IPS-NIHi7 (cell line): ENCODE measurements around the gene VPS11.

Source experiments
- DNase-seq: peaks from one replicate; pipeline ENCODE4 v3.0.0; 2012; ENCODE audit warnings: mixed read lengths; ENCODE audit errors: extremely low spot score

Gene VPS11

GRCh38 chr11:119081682-119082260, 14.2 kb downstream of the VPS11 start:
- DNase-seq, result no peak

GRCh38 chr11:119084663-119085436, 17.2 kb downstream of the VPS11 start, which contains the start of gene HMBS:
HMBS (plus strand) TSS chr11:119084881; CDS start chr11:119085034, 153 bp downstream.
- peak; percentile 95 for DNase-seq

GRCh38 chr11:119085437-119085847, 17.8 kb downstream of the VPS11 start:
- no peak for DNase-seq

- DNase-seq, result no peak
Measured at GRCh38 chr11:119087123-119087522, 19.5 kb downstream of the VPS11 start.

- no peak for DNase-seq
Measured at GRCh38 chr11:119087747-119088241, 20.2 kb downstream of the VPS11 start.

GRCh38 chr11:119088406-119088805, 20.8 kb downstream of the VPS11 start:
- no peak for DNase-seq

GRCh38 chr11:119089319-119089718, 21.7 kb downstream of the VPS11 start:
- no peak for DNase-seq

- DNase-seq, result no peak
Measured at GRCh38 chr11:119091178-119091577, 23.6 kb downstream of the VPS11 start.

GRCh38 chr11:119091966-119092879, 24.6 kb downstream of the VPS11 start:
- no peak for DNase-seq

GRCh38 chr11:119092880-119093842, 25.5 kb downstream of the VPS11 start:
- no peak for DNase-seq

GRCh38 chr11:119093942-119094815, 26.6 kb downstream of the VPS11 start:
- no peak for DNase-seq

- DNase-seq, result peak; percentile 33
Measured at GRCh38 chr11:119094816-119095065, 27.1 kb downstream of the VPS11 start.

- DNase-seq, result peak; percentile 99
Measured at GRCh38 chr11:119095066-119095880, 27.7 kb downstream of the VPS11 start.

GRCh38 chr11:119099711-119100110, 32.1 kb downstream of the VPS11 start:
- DNase-seq, result no peak

- peak; percentile 26 for DNase-seq
Measured at GRCh38 chr11:119100246-119100970, 32.8 kb downstream of the VPS11 start.

GRCh38 chr11:119100994-119101758, 33.6 kb downstream of the VPS11 start:
- peak; percentile 51 for DNase-seq

GRCh38 chr11:119101759-119102423, 34.3 kb downstream of the VPS11 start, which contains the start of gene DPAGT1:
DPAGT1 (minus strand) TSS chr11:119101853; CDS start chr11:119101655, 198 bp downstream.
- DNase-seq, result peak; percentile 86
